NCI-H2196 treated with DMSO at 0.1 percent for 48 hours (cell line): ENCODE measurements around the gene BIRC3.
"Not testable (repeated sequence)": the region's sequence is repeated elsewhere in the genome, so short reads cannot be mapped to it uniquely, and the experiment has no call there.

Experiments used
- DNase-seq: peaks from one replicate; lab custom pipeline; 2025; ENCODE audit not compliant: unreplicated experiment; lab: John Stamatoyannopoulos, UW

Gene BIRC3

DNA sequence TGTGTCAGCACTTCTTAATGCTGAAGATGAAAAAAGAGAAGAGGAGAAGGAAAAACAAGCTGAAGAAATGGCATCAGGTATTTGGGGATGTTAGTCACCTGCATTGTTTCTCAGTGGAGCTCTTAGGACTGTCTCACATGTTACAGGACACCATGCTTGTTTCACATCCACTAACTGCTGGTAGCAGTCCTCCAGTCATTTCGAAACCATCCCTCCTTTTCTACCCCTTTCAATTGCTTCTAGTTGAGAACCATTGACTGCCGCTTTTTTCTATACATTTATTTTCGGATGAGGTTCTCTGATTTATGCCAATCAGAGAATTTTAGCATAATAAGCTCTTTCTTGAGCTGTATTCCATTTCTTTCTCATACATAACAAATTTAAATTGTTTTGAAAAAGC lies 51.2 kb downstream of the BIRC3 start:
- no peak for DNase-seq

DNA sequence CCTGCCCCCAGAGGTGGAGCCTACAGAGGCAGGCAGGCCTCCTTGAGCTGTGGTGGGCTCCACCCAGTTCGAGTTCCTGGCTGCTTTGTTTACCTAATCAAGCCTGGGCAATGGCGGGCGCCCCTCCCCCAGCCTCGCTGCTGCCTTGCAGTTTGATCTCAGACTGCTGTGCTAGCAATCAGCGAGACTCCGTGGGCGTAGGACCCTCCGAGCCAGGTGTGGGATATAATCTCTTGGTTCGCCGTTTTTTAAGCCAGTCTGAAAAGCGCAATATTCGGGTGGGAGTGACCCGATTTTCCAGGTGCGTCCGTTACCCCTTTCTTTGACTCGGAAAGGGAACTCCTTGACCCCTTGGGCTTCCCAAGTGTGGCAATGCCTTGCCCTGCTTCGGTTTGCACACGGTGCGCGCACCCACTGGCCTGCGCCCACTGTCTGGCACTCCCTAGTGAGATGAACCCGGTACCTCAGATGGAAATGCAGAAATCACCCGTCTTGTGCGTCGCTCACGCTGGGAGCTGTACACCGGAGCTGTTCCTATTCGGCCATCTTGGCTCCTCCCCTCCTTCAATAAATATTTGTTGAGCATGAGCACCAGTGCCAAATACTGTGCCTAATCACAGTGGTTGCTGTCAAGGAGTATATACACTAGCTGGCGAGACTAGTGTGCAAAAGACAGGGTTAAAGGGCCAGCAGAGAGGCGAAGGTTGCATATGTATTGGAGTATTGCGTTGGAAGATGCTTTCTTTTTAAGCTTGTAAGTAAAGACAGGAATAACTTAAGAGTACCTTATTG lies 57.5 kb downstream of the BIRC3 start:
- DNase-seq = not testable (repeated sequence)

DNA sequence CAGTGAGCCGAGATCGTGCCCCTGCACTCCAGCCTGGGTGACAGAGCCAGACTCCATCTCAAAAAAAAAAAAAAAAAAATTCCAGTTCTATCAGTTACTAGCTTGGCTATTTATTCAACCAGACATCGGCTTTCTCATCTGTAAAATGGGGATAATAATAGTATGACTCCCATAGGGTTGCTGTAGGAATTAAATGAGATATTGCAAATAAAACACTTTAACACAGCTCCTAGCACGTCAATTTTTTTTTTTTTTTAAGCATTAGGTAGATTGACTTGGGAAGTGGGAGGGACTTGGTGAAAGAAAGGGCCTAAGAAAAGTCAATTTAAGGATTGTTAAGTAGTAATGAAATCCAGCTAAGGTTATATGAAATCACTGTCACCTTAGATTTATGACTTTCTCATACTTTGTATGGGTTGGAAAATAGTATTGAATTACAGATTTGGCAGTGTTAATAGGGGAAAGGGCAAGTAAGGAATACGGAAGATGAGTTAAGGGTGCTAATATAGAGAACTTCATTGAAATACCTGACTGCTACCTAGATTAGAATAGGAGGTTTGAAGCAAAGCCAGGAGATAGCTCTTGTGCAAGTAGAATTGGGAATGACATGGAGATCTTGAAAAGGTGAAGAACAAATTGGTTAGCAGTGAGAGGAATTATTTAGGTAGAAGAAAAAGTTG lies 58.6 kb downstream of the BIRC3 start:
- no peak for DNase-seq

DNA sequence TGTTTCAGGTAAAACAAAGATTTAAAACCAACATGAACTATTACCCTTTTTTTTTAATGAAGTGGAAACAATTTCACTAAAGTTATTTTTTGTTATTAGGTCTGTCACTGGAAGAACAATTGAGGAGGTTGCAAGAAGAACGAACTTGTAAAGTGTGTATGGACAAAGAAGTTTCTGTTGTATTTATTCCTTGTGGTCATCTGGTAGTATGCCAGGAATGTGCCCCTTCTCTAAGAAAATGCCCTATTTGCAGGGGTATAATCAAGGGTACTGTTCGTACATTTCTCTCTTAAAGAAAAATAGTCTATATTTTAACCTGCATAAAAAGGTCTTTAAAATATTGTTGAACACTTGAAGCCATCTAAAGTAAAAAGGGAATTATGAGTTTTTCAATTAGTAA lies 60.6 kb downstream of the BIRC3 start:
- no peak for DNase-seq

DNA sequence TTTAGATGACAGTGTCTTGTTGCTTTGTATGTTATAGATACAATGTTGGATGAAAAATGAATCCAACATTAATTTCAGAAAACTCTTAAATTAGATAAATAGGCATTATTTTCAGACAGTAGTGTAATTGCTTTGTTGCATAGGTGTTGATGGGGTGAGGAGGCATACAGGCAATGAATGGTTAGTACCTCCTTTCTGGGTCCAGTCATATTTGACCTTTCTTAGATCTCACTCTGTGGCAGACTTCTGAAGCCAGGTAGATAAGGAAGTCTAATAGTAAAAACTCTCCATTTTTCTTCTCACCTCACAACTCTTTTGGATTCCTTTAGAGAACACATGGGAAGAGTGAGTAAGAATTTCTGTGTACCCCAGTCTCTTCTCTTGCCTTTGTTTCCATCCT lies 61.5 kb downstream of the BIRC3 start:
- no peak for DNase-seq

DNA sequence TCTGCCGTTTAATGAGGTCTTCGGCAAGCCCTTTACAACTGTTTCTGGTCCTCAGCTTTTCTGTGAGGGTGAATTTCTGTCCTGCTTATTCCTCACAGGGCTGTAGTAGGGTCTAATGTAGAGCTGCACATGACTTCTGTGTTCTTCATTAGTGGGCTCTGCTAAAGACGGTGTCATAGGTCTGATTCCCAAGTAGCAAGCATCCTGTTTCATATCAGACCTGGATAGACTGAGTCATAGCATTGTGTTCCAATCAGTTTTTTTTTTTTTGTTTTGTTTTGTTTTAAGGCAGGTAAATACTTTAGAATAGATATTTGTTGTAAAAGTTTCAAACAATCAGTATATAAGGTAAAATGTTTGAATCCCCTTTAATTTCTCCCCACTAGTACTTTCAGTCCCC lies 65.1 kb downstream of the BIRC3 start:
- no peak for DNase-seq

DNA sequence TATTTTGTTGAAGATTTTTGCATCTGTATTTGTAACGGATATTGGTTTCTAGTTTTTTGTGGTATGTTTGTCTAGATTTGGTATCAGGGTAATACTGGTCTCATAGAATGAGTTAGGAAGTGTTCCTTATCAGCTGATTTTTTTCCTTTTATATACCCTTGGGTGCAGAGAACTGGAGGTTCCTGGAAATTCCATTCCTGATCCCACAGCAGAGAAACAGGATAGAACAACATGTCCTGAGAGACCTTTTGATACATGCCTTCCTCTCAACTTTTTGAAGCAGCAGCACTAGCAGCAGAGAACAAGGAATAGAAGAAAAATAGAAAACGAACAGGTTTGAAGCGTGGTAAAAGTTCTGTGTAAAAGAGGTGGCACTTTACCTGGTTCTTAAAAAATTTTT lies 66.6 kb downstream of the BIRC3 start:
- DNase-seq = no peak

DNA sequence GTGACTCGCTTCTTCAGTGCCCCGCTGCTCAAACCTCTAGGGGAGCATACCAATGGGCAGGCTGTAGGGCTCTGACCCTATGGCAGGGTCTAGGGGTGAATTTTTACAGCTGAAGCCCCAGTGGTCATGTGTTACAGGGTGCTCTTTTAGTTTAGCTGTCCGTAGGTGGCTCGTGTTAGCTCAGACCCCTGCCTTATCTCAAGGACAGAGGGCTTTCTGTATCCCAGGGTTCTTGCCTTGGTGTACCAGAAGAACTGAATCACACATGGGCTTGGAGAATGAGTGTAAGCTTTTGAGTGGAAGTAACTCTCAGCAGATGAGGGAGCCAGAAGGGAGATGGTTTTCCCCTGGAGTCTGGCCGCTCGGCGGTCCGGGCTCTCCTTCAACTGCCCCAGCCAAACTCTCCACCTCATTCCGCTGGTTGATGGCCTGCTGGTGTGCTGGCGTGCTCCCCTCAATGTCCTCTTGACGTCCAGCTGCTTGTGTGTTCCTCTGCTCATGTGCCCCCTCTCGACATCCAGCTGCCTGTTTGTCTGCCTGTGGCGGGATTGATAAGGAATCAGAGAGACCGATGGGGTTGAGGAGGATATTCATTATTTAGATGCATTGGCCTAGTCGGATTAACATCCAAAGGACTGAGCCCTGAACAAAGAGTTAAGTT lies 67.3 kb downstream of the BIRC3 start:
- no peak for DNase-seq

DNA sequence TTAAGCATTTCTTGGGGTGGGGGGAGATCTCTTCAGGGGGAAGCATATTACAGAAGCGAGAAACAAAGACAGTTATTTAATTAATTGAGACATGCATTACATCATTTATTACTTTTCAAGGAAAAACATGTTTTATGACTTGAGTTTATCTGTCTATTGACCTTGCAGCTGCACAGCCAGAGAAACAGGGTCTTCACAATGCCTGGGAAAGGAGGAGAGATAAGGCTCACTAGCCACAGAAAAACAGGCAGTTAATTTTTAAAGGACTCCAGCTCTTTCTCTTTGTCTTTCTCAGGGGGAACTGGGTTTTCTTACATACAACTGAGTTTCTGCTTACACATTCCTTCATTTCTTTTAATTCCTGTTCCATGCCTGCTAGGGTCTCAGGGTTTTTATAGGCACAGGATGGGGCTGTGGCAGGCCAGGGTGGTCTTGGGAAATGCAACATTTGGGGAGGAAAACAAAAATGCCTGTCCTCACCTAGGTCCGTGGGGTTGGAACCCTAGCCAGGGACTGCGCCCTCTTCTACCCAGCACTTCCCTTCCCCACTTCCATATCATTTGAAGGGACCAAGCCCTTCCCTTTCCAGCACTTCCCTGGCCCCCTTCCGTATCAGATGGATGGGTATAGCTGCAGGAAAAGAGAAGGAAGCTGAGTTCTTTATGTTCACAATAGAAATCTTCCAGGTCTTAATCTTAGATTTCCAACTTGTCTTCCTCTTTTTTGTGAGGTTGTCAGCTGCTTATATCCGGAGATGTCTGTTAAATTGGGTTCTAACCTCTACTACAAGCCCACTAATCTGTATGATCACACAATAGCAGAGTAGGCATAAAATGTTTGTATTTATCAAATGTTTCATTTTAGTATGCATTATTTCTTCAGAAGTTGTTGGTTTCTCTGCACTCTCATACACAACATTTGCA lies 68.1 kb downstream of the BIRC3 start:
- no peak for DNase-seq

DNA sequence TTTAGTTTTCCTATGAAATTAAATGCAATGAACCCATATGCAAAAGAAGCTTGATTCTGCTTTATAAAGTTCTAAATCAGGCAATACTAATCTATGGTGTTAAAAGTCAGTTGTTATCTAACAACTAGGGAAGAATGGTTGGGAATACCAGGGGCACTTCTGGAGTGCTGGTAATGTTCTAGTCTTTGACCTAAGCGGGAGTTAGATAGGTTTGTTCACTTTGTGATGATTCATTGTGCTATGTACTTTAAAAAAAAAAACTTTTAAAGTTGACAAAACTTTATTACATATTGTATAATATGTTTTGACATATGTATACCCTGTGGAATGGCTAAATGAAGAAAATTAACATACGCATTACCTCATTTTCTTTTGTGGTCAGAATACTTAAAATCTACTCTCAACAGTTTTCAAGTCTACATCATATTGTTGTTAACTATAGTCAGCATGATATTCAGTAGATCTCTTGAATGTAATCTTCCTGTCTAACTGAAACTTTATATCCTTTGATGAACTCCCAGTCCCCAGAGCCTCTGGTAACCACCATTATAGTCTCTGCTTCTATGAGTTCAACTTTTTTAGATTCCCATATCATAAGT lies 69.0 kb downstream of the BIRC3 start:
- no peak for DNase-seq

DNA sequence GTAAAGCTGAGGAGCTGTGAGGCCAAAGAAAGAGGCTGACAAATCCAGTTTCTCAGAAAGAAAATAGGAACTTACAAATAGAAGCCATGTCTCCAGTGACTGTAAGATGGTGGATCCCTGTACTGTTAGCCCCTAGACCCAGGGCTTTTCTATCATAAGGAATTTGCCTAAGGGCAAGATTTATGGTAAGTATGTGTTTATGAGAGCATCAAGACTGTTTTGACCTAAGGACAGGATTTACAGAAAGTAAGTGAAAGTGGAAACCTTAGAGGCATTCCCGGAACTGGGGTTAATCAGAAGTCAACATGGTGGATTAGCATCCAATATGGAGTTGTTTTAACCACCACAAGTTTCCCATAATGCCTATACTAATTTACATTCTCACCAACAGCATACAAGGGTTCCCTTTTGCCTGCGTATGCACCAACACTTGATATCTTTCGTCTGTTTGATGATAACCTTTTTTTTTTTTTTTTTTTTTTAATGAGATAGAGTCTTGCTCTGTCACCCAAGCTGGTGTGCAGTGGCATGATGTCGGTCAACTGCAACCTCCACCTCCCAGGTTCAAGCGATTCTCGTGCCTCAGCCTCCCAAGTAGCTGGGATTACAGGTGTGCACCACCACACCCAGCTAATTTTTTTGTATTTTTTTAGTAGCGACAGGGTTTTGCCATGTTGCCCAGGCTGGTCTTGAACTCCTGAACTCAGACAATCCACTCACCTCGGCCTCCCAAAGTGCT lies 69.9 kb downstream of the BIRC3 start:
- no peak for DNase-seq
